C4-2B (cell line): ENCODE results near the gene ENPP6.

Source experiments
- H3K27ac ChIP-seq: fragments of 450-650 bp; 2 replicates; pipeline ENCODE4 v1.5.1; 2017
- CTCF ChIP-seq: fragments of 450-650 bp; conservative IDR thresholded peaks from 2 replicates; pipeline ENCODE4 v1.5.1; 2017; ENCODE audit warnings: mild to moderate bottlenecking
- ZFX ChIP-seq: fragments of 450-650 bp; IDR thresholded peaks from 2 replicates; pipeline ENCODE4 v1.6.1; 2017

The ENPP6 gene

GRCh38 chr4:184108006-184108501 lies 109.6 kb downstream of the ENPP6 start:
- TF ChIP-seq ZFX (no peak), CTCF (no peak)
- no peak overlapping the region for H3K27ac ChIP-seq

- TF ChIP-seq ZFX (no peak), CTCF (no peak)
- no peak overlapping the region for H3K27ac ChIP-seq
Observed at GRCh38 chr4:184104419-184105101, 113.1 kb downstream of the ENPP6 start.

- TF ChIP-seq ZFX: no peak
- no peak for TF ChIP-seq CTCF
- no peak overlapping the region for H3K27ac ChIP-seq
Observed at GRCh38 chr4:184103527-184104264, 114.0 kb downstream of the ENPP6 start.

GRCh38 chr4:184102927-184103326 lies 114.7 kb downstream of the ENPP6 start:
- H3K27ac ChIP-seq: no peak overlapping the region
- TF ChIP-seq CTCF (no peak), ZFX (no peak)

GRCh38 chr4:184102488-184102887 lies 115.2 kb downstream of the ENPP6 start:
- TF ChIP-seq CTCF: no peak
- no peak for TF ChIP-seq ZFX
- H3K27ac ChIP-seq: no peak overlapping the region

- TF ChIP-seq ZFX: no peak
- TF ChIP-seq CTCF: no peak
- no peak overlapping the region for H3K27ac ChIP-seq
Observed at GRCh38 chr4:184101711-184102110, 116.0 kb downstream of the ENPP6 start.

- TF ChIP-seq CTCF (peak; percentile 85), ZFX (no peak)
- H3K27ac ChIP-seq: no peak overlapping the region
Observed at GRCh38 chr4:184100297-184100885, 117.3 kb downstream of the ENPP6 start.
